NOMO-1 treated with dmso at 0.1 percent for 144 hours (cell line): ENCODE data around the gene GORASP1.

Experiments
- DNase-seq: peaks from one replicate; lab custom pipeline; 2025; ENCODE audit not compliant: unreplicated experiment; lab: John Stamatoyannopoulos, UW

The GORASP1 gene

GRCh38 chr3:39107388-39108199 lies at the start of gene GORASP1, which contains the start of gene TTC21A:
GORASP1 (minus strand) TSS chr3:39107627; CDS start chr3:39107541, 86 bp downstream.
TTC21A (plus strand) TSS chr3:39107680; CDS start chr3:39107838, 158 bp downstream.
- peak; percentile 68 for DNase-seq

- no peak for DNase-seq
Measured at GRCh38 chr3:39156421-39156820, 49.0 kb upstream of the GORASP1 start.

- no peak for DNase-seq
Measured at GRCh38 chr3:39154280-39155021, 47.0 kb upstream of the GORASP1 start.

- DNase-seq, result no peak
Measured at GRCh38 chr3:39153977-39154279, 46.5 kb upstream of the GORASP1 start.

GRCh38 chr3:39150803-39151631 lies 43.6 kb upstream of the GORASP1 start:
- no peak for DNase-seq

- no peak for DNase-seq
Measured at GRCh38 chr3:39150148-39150802, 42.8 kb upstream of the GORASP1 start.

- no peak for DNase-seq
Measured at GRCh38 chr3:39149498-39150147, 42.2 kb upstream of the GORASP1 start.

- DNase-seq, result no peak
Measured at GRCh38 chr3:39149059-39149455, 41.6 kb upstream of the GORASP1 start.

GRCh38 chr3:39148435-39149058 lies 41.1 kb upstream of the GORASP1 start:
- DNase-seq, result no peak

- DNase-seq, result no peak
Measured at GRCh38 chr3:39147711-39148434, 40.4 kb upstream of the GORASP1 start.

GRCh38 chr3:39146611-39147591 lies 39.5 kb upstream of the GORASP1 start:
- DNase-seq, result peak; percentile 66

GRCh38 chr3:39146083-39146501 lies 38.7 kb upstream of the GORASP1 start:
- DNase-seq, result no peak

GRCh38 chr3:39144748-39145380 lies 37.4 kb upstream of the GORASP1 start:
- no peak for DNase-seq

GRCh38 chr3:39144095-39144747 lies 36.8 kb upstream of the GORASP1 start:
- DNase-seq, result no peak

- DNase-seq, result no peak
Measured at GRCh38 chr3:39143051-39143885, 35.8 kb upstream of the GORASP1 start.

- DNase-seq, result no peak
Measured at GRCh38 chr3:39142067-39142466, 34.6 kb upstream of the GORASP1 start.
